Measurements from ENCODE around the gene C1QTNF1.

- TF ChIP-seq CTCF (IDR thresholded peaks at IDR 0.05) (no peak), EP300 (IDR thresholded peaks at IDR 0.05) (no peak)
These were observed 15.2 kb downstream of the C1QTNF1 start for GRCh38 chr17:79039171-79039570.

All from suprapubic skin (tissue), 3 donors.